Endodermal cell (in vitro differentiated cells): ENCODE data around the gene DSN1. TPM values are rescaled to one million over a fixed set of nuclear protein-coding genes. Genes with fewer than 3 reads are reported as not detected.

Experiments
- DNase-seq: peaks from one replicate; pipeline ENCODE4 v3.0.0-alpha.2; 2017
- H3K27ac ChIP-seq: 2 replicates; pipeline ENCODE4 v1.5.1; 2013; ENCODE audit warnings: mild to moderate bottlenecking, low read depth, low read length, moderate library complexity
- H3K27me3 ChIP-seq: 2 replicates; pipeline ENCODE4 v1.6.1; 2013; ENCODE audit warnings: mild to moderate bottlenecking, low read length, moderate library complexity; ENCODE audit not compliant: insufficient read depth, control insufficient read depth, poor library complexity, severe bottlenecking
- H3K36me3 ChIP-seq: 2 replicates; pipeline ENCODE4 v1.7.0; 2013; ENCODE audit warnings: mild to moderate bottlenecking, low read length, moderate library complexity; ENCODE audit not compliant: control insufficient read depth, insufficient read depth
- H3K4me1 ChIP-seq: one replicate; pipeline ENCODE4 v1.7.0; 2013; ENCODE audit warnings: low read length; ENCODE audit not compliant: control insufficient read depth, insufficient read depth
- H3K4me3 ChIP-seq: 2 replicates; pipeline ENCODE4 v1.5.1; 2013; ENCODE audit warnings: mild to moderate bottlenecking, low read length, moderate library complexity
- H3K9ac ChIP-seq: 2 replicates; pipeline ENCODE4 v1.6.1; 2013; ENCODE audit warnings: mild to moderate bottlenecking, low read length, moderate library complexity; ENCODE audit not compliant: poor library complexity, severe bottlenecking; ENCODE audit errors: extremely low read depth
- H3K9me3 ChIP-seq: 2 replicates; pipeline ENCODE4 v1.6.1; 2013; ENCODE audit warnings: mild to moderate bottlenecking, low read length, moderate library complexity; ENCODE audit not compliant: control insufficient read depth
- H3K27ac Mint-ChIP-seq: 2 replicates; pipeline ENCODE4 v1.8.0; 2020; ENCODE audit warnings: mixed read lengths
- H3K27me3 Mint-ChIP-seq: 2 replicates; pipeline ENCODE4 v1.8.0; 2021; ENCODE audit warnings: mild to moderate bottlenecking, mixed read lengths; ENCODE audit not compliant: insufficient read depth
- H3K36me3 Mint-ChIP-seq: 2 replicates; pipeline ENCODE4 v1.8.0; 2020; ENCODE audit warnings: low read depth, mixed read lengths
- H3K4me1 Mint-ChIP-seq: 2 replicates; pipeline ENCODE4 v1.8.0; 2020; ENCODE audit warnings: mixed read lengths
- H3K4me3 Mint-ChIP-seq: 2 replicates; pipeline ENCODE4 v1.8.0; 2020; ENCODE audit warnings: mild to moderate bottlenecking, moderate library complexity, mixed read lengths
- H3K9me3 Mint-ChIP-seq: 2 replicates; pipeline ENCODE4 v1.8.0; 2020; ENCODE audit warnings: mild to moderate bottlenecking, mixed read lengths
- CTCF ChIP-seq: fragments of 200-600 bp; sonication (generic); conservative IDR thresholded peaks from 2 replicates; pipeline ENCODE4 v1.5.0; 2021; ENCODE audit warnings: antibody characterized with exemption, mild to moderate bottlenecking
- WGBS, 2 experiments: methylation state at CpG; one replicate each; pipeline versions ENCODE4 v1.1.5 to v1.1.7; 2013; ENCODE audit warnings: missing lambda C conversion rate in 2 of 2, mixed read lengths in 1 of 2; ENCODE audit not compliant: insufficient coverage in 1 of 2, insufficient read length in 1 of 2; 5-methylcytosine and 5-hydroxymethylcytosine counted together
- total RNA-seq, 2 donors: library from RNA; stranded (reverse); fragmentation: NEBNext Ultra II Directional in 1 of 2; extraction: Animal tissue kit (Norgen Biotek cat#: 25700) in 1 of 2; gene quantifications; 2 replicates in 1 of 2; 3 replicates in 1 of 2; pipeline ENCODE4 v1.2.1, GENCODE V29; 2021

The DSN1 gene
- total RNA-seq, 2 donors from 2014 or later: 21.4 to 32.4 TPM

- 89 to 95% methylated on average over 3 of the region's 4 CpGs for WGBS, 2 experiments
- Mint-ChIP-seq H3K27ac (peak overlapping the region; percentile 68), H3K27me3 (no peaks in the 10 kb centered on the region), H3K36me3 (peaks cover 40% of the 10 kb centered on the region), H3K4me1 (no peaks in the 10 kb centered on the region), H3K4me3 (no peak overlapping the region), H3K9me3 (no peaks in the 10 kb centered on the region)
- Histone ChIP-seq H3K27me3 (no peaks in the 10 kb centered on the region), H3K4me1 (no peaks in the 10 kb centered on the region), H3K36me3 (peaks cover 38% of the 10 kb centered on the region), H3K9ac (no peak overlapping the region), H3K9me3 (no peaks in the 10 kb centered on the region), H3K27ac (no peak overlapping the region), H3K4me3 (no peak overlapping the region)
- DNase-seq: no peak
- TF ChIP-seq CTCF: no peak
These were observed 12.4 kb downstream of the DSN1 start for GRCh38 chr20:36761125-36761524.

GRCh38 chr20:36760647-36761046, 12.9 kb downstream of the DSN1 start:
- no peaks in the 10 kb centered on the region for H3K9me3 Mint-ChIP-seq
- Histone ChIP-seq H3K27me3 (no peaks in the 10 kb centered on the region), H3K9ac (no peak overlapping the region), H3K27ac (no peak overlapping the region), H3K4me3 (no peak overlapping the region), H3K4me1 (no peaks in the 10 kb centered on the region), H3K9me3 (no peaks in the 10 kb centered on the region), H3K36me3 (peaks cover 42% of the 10 kb centered on the region)
- DNase-seq: no peak
- H3K27ac Mint-ChIP-seq: peak overlapping the region; percentile 68
- H3K4me3 Mint-ChIP-seq: no peak overlapping the region
- H3K27me3 Mint-ChIP-seq: no peaks in the 10 kb centered on the region
- H3K4me1 Mint-ChIP-seq: no peaks in the 10 kb centered on the region
- WGBS, 2 experiments: 95 to 100% methylated on average over 6 of the region's 6 CpGs
- TF ChIP-seq CTCF: no peak
- peaks cover 39% of the 10 kb centered on the region for H3K36me3 Mint-ChIP-seq

- no peak for TF ChIP-seq CTCF
- H3K9me3 Mint-ChIP-seq: no peaks in the 10 kb centered on the region
- Histone ChIP-seq H3K27ac (no peak overlapping the region), H3K27me3 (no peaks in the 10 kb centered on the region), H3K4me3 (no peak overlapping the region), H3K4me1 (no peaks in the 10 kb centered on the region), H3K9me3 (no peaks in the 10 kb centered on the region), H3K36me3 (peaks cover 49% of the 10 kb centered on the region), H3K9ac (no peak overlapping the region)
- WGBS, 2 experiments: 100% methylated on average over 1 of the region's 1 CpG
- H3K27ac Mint-ChIP-seq: no peak overlapping the region
- no peaks in the 10 kb centered on the region for H3K4me1 Mint-ChIP-seq
- H3K4me3 Mint-ChIP-seq: no peak overlapping the region
- no peaks in the 10 kb centered on the region for H3K27me3 Mint-ChIP-seq
- H3K36me3 Mint-ChIP-seq: peaks cover 39% of the 10 kb centered on the region
- no peak for DNase-seq
These were observed 15.3 kb downstream of the DSN1 start for GRCh38 chr20:36758276-36758675.
